Activated B cell treated with CpG ODN at 0.5 μM for 24 hours (primary cell): ENCODE measurements around the gene ZNF160. TPM values are rescaled to one million over a fixed set of nuclear protein-coding genes. Genes with fewer than 3 reads are reported as not detected.

ENCODE experiments used
- ATAC-seq: fragments of 200-7000 bp; cut with Tn5 transposase; one replicate; pipeline ENCODE4 v1.10.0; 2021; ENCODE audit warnings: low read depth, mild to moderate bottlenecking, moderate library complexity
- CTCF ChIA-PET: fragments of 350-600 bp; sonication (Branson Sonifier 250); formaldehyde crosslinking; loops from one replicate; lab custom pipeline; 2021; ENCODE audit warnings: antibody characterized with exemption; lab: Charles Lee
- POLR2A ChIA-PET: fragments of 350-600 bp; sonication (Branson Sonifier 250); formaldehyde crosslinking; loops from one replicate; lab custom pipeline; 2021; ENCODE audit warnings: antibody characterized with exemption; lab: Charles Lee
- DNase-seq: peaks from one replicate; pipeline ENCODE4 v3.0.0; 2022
- H3K27ac Mint-ChIP-seq: one replicate; pipeline ENCODE4 v1.8.0; 2020; ENCODE audit warnings: mixed read lengths
- H3K27me3 Mint-ChIP-seq: one replicate; pipeline ENCODE4 v1.8.0; 2021; ENCODE audit warnings: mixed read lengths
- H3K36me3 Mint-ChIP-seq: one replicate; pipeline ENCODE4 v1.8.0; 2021; ENCODE audit warnings: low read depth, mixed read lengths
- H3K4me1 Mint-ChIP-seq: one replicate; pipeline ENCODE4 v1.8.0; 2021; ENCODE audit warnings: mixed read lengths
- H3K4me3 Mint-ChIP-seq: one replicate; pipeline ENCODE4 v1.8.0; 2020; ENCODE audit warnings: mild to moderate bottlenecking, mixed read lengths
- H3K9me3 Mint-ChIP-seq: one replicate; pipeline ENCODE4 v1.8.0; 2020; ENCODE audit warnings: mixed read lengths
- intact Hi-C: fragments of 100-400 bp; cut with micrococcal nuclease; formaldehyde crosslinking; loops from one replicate; pipeline ENCODE4 v1.15.1; 2024
- total RNA-seq: library from RNA; stranded (reverse); gene quantifications from 2 replicates; pipeline ENCODE4 v1.2.3, GENCODE V29; 2022
- TF ChIP-seq, protein P1 (sequence below): fragments of 200-600 bp; IDR thresholded peaks from one replicate; pipeline ENCODE4 v1.8.0; 2022; ENCODE audit warnings: antibody characterized with exemption, mild to moderate bottlenecking

Gene ZNF160
- total RNA-seq, 1 donor from 2014 or later = 61.3 TPM

DNA sequence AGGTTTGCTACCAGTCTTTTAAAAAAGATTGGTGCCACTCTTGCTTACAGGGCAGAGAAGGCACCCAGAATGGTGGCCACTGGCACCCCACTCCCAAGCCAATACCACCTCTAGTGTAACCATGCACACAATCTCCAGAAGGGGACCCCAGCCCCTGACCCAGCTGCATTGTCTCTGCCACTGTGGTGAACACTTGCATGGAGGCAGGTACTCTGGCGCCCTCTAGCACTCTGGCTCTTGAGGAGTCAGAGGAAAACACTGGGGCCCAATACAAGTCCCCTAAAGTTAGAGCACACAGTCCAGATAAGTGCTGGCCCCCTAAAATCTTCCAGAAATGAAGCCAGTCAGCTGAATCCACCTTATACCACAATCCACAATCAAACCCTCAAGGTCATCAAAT lies 83.5 kb downstream of the ZNF160 start:
- H3K27ac Mint-ChIP-seq = no peak overlapping the region
- no peaks in the 10 kb centered on the region for H3K4me1 Mint-ChIP-seq
- TF ChIP-seq, protein P1, sequence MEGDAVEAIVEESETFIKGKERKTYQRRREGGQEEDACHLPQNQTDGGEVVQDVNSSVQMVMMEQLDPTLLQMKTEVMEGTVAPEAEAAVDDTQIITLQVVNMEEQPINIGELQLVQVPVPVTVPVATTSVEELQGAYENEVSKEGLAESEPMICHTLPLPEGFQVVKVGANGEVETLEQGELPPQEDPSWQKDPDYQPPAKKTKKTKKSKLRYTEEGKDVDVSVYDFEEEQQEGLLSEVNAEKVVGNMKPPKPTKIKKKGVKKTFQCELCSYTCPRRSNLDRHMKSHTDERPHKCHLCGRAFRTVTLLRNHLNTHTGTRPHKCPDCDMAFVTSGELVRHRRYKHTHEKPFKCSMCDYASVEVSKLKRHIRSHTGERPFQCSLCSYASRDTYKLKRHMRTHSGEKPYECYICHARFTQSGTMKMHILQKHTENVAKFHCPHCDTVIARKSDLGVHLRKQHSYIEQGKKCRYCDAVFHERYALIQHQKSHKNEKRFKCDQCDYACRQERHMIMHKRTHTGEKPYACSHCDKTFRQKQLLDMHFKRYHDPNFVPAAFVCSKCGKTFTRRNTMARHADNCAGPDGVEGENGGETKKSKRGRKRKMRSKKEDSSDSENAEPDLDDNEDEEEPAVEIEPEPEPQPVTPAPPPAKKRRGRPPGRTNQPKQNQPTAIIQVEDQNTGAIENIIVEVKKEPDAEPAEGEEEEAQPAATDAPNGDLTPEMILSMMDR = no peak
- ATAC-seq (no peak), DNase-seq (no peak)
- peaks cover 25% of the 10 kb centered on the region for H3K9me3 Mint-ChIP-seq
- ChIA-PET POLR2A (no interaction called here), CTCF (no interaction called here)
- intact Hi-C loops = no loop called here
- H3K36me3 Mint-ChIP-seq = no peaks in the 10 kb centered on the region
- no peak overlapping the region for H3K4me3 Mint-ChIP-seq
- H3K27me3 Mint-ChIP-seq = peaks cover 1% of the 10 kb centered on the region

Other genes with a start within 250 kb of the ZNF160 start
- 28.3 and 32.9 TPM in 2 replicates for gene ZNF468, start 245.8 kb downstream of the ZNF160 start, total RNA-seq
- 23.0 and 24.0 TPM in 2 replicates for gene ZNF320, start 205.8 kb downstream of the ZNF160 start, total RNA-seq
- 9.0 and 11.9 TPM in 2 replicates for gene ZNF888, start 180.0 kb downstream of the ZNF160 start, total RNA-seq
- gene ZNF816, start 140.5 kb downstream of the ZNF160 start, total RNA-seq = 17.0 and 18.0 TPM in 2 replicates
- gene ERVV-1, start 89.5 kb downstream of the ZNF160 start, total RNA-seq = 0.11 and 0.12 TPM in 2 replicates
- gene ERVV-2, start 58.7 kb downstream of the ZNF160 start, total RNA-seq = not detected in 2 replicates
- 2.7 and 5.8 TPM in 2 replicates for gene ZNF415, start 29.5 kb upstream of the ZNF160 start, total RNA-seq
- 17.7 and 19.9 TPM in 2 replicates for gene ZNF347, start 55.6 kb upstream of the ZNF160 start, total RNA-seq
- 5.8 and 7.1 TPM in 2 replicates for gene ZNF665, start 89.9 kb upstream of the ZNF160 start, total RNA-seq
- 13.7 and 14.2 TPM in 2 replicates for gene ZNF677, start 151.5 kb upstream of the ZNF160 start, total RNA-seq
- not detected in 2 replicates for gene VN1R2, start 154.9 kb upstream of the ZNF160 start, total RNA-seq
- not detected in 2 replicates for gene VN1R4, start 164.3 kb upstream of the ZNF160 start, total RNA-seq
- gene ZNF845, start 230.3 kb upstream of the ZNF160 start, total RNA-seq = 11.6 and 11.9 TPM in 2 replicates